NCI-H2196 (cell line): ENCODE data around the gene TNKS1BP1.

Source experiments
- DNase-seq: peaks from one replicate; lab custom pipeline; 2025; ENCODE audit not compliant: unreplicated experiment; lab: John Stamatoyannopoulos, UW

Gene TNKS1BP1

GRCh38 chr11:57312511-57313021 lies 12.2 kb downstream of the TNKS1BP1 start:
- DNase-seq = no peak

GRCh38 chr11:57311109-57311936 lies 13.4 kb downstream of the TNKS1BP1 start:
- DNase-seq = peak; percentile 81

- peak; percentile 54 for DNase-seq
Measured at GRCh38 chr11:57310630-57311086, 14.1 kb downstream of the TNKS1BP1 start.

GRCh38 chr11:57310091-57310490 lies 14.7 kb downstream of the TNKS1BP1 start:
- no peak for DNase-seq

- no peak for DNase-seq
Measured at GRCh38 chr11:57309106-57310059, 15.4 kb downstream of the TNKS1BP1 start.

GRCh38 chr11:57308426-57309060 lies 16.2 kb downstream of the TNKS1BP1 start:
- no peak for DNase-seq

- DNase-seq = no peak
Measured at GRCh38 chr11:57307666-57308270, 17.0 kb downstream of the TNKS1BP1 start.

- DNase-seq = no peak
Measured at GRCh38 chr11:57306940-57307565, 17.7 kb downstream of the TNKS1BP1 start.

GRCh38 chr11:57306161-57306876 lies 18.4 kb downstream of the TNKS1BP1 start:
- peak; percentile 10 for DNase-seq

- DNase-seq = no peak
Measured at GRCh38 chr11:57305523-57305922, 19.2 kb downstream of the TNKS1BP1 start.

- DNase-seq = peak; percentile 19
Measured at GRCh38 chr11:57303990-57304579, 20.7 kb downstream of the TNKS1BP1 start.

- no peak for DNase-seq
Measured at GRCh38 chr11:57303280-57303989, 21.3 kb downstream of the TNKS1BP1 start.

- no peak for DNase-seq
Measured at GRCh38 chr11:57302489-57302888, 22.3 kb downstream of the TNKS1BP1 start.

- no peak for DNase-seq
Measured at GRCh38 chr11:57301711-57302423, 22.9 kb downstream of the TNKS1BP1 start.

- DNase-seq = no peak
Measured at GRCh38 chr11:57300785-57301184, 24.0 kb downstream of the TNKS1BP1 start.

- DNase-seq = no peak
Measured at GRCh38 chr11:57299150-57299737, 25.5 kb downstream of the TNKS1BP1 start.

GRCh38 chr11:57297221-57297620 lies 27.5 kb downstream of the TNKS1BP1 start:
- no peak for DNase-seq
